ENCODE results near the gene GPR137.

GPR137 gene

Small RNA genes within 50 kb of the gene (small RNA-seq; reads per million reads assigned to genes)
- gene RF00019 = 0 reads per million in 2 experiments

Measured in SK-N-DZ (cell line).